H1 (cell line): ENCODE measurements around the gene FES. TPM values are rescaled to one million over a fixed set of nuclear protein-coding genes. Genes with fewer than 3 reads are reported as not detected.

Source experiments
- CHD1 ChIP-seq: IDR thresholded peaks from 2 replicates; pipeline ENCODE4 v1.6.1; 2012; ENCODE audit warnings: low read depth, low read length, improper control_type of control experiment
- CHD2 ChIP-seq: IDR thresholded peaks from 2 replicates; pipeline ENCODE4 v1.6.1; 2012; ENCODE audit warnings: low read length, improper control_type of control experiment
- CREB1 ChIP-seq: IDR thresholded peaks from 2 replicates; pipeline ENCODE4 v1.6.1; 2012; ENCODE audit warnings: inconsistent platforms
- EGR1 ChIP-seq: IDR thresholded peaks from 2 replicates; pipeline ENCODE4 v1.6.1; 2011; ENCODE audit warnings: low read depth, low read length, borderline replicate concordance
- NANOG ChIP-seq: IDR thresholded peaks from 2 replicates; pipeline ENCODE4 v1.6.1; 2011; ENCODE audit warnings: low read length, low read depth, mild to moderate bottlenecking, inconsistent platforms; ENCODE audit not compliant: insufficient read depth, poor library complexity, severe bottlenecking
- RFX5 ChIP-seq: IDR thresholded peaks from 2 replicates; pipeline ENCODE4 v1.6.1; 2011; ENCODE audit warnings: low read depth, low read length, improper control_type of control experiment, borderline replicate concordance
- SAP30 ChIP-seq: fragments of 300-600 bp; sonication (generic); IDR thresholded peaks from 2 replicates; pipeline ENCODE4 v1.7.1; 2012; ENCODE audit warnings: low read length, moderate library complexity, mild to moderate bottlenecking, inconsistent platforms; ENCODE audit not compliant: insufficient read depth, insufficient replicate concordance
- YY1 ChIP-seq: IDR thresholded peaks from 2 replicates; pipeline ENCODE4 v1.6.1; 2011; ENCODE audit warnings: low read depth, mild to moderate bottlenecking, low read length
- polyA plus RNA-seq, 7 experiments: library from polyadenylated mRNA; depleted of rRNA in 3 of 7; stranded (reverse) in 5 of 7; unstranded in 2 of 7; fragments of >200 nt in 5 of 7; fragments of 200-250 nt in 2 of 7; gene quantifications; 1 replicate in 5 of 7; 2 replicates in 1 of 7; 4 replicates in 1 of 7; pipeline versions ENCODE4 v1.2.1 to v1.2.3, GENCODE V29; 2011 to 2013; ENCODE audit warnings: missing spikeins in 2 of 7, mixed read lengths in 2 of 7
- total RNA-seq: library from RNA; stranded (reverse); fragmentation: NEBNext Ultra II Directional; extraction: Animal tissue kit (Norgen Biotek cat#: 25700); gene quantifications from 2 replicates; pipeline ENCODE4 v1.2.1, GENCODE V29; 2021
- TF ChIP-seq, protein P1 (sequence below): fragments of 300-600 bp; sonication (generic); IDR thresholded peaks from 2 replicates; pipeline ENCODE4 v1.7.1; 2012; ENCODE audit warnings: low read length, moderate library complexity, mild to moderate bottlenecking, inconsistent platforms; ENCODE audit not compliant: insufficient replicate concordance
- TF ChIP-seq, protein P2 (sequence below): IDR thresholded peaks from 2 replicates; pipeline ENCODE4 v1.6.1; 2012; ENCODE audit warnings: inconsistent platforms

Gene FES
- total and polyA plus RNA-seq, 2 of the 8 experiments (the other 6 are each of a cell fraction or from before 2014, with no cell fraction given): 8.5 to 8.6 TPM

DNA sequence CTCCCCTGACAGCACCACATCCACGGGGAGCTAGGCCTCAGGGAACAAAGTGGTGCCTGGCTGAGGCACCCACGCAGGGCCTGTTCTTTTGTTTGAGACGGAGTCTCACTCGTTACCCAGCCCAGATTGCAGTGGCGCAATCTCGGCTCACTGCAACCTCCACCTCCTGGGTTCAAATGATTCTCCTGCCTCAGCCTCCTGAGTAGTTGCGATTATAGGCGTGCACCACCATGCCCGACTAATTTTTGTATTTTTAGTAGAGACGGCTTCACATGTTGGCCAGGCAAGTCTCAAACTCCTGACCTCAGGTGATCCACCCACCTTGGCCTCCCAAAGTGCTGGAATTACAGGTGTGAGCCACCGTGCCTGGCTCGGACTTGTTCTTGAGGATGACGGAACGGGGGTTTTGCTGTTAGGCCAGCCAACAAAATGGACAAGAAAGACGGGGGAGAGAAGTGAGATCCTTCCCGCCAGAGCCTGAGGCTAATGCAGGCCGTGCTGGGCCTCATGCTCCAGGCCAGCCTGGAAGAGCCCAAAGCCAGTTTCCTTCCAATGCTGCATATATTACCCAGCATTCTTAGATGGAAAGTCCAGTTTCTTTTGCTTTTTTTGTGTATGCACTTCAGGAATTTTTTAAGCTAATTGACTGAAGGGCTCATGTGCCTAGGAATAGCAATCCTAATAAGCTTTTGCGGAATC lies 44.0 kb upstream of the FES start (continued):
- TF ChIP-seq, protein P1, sequence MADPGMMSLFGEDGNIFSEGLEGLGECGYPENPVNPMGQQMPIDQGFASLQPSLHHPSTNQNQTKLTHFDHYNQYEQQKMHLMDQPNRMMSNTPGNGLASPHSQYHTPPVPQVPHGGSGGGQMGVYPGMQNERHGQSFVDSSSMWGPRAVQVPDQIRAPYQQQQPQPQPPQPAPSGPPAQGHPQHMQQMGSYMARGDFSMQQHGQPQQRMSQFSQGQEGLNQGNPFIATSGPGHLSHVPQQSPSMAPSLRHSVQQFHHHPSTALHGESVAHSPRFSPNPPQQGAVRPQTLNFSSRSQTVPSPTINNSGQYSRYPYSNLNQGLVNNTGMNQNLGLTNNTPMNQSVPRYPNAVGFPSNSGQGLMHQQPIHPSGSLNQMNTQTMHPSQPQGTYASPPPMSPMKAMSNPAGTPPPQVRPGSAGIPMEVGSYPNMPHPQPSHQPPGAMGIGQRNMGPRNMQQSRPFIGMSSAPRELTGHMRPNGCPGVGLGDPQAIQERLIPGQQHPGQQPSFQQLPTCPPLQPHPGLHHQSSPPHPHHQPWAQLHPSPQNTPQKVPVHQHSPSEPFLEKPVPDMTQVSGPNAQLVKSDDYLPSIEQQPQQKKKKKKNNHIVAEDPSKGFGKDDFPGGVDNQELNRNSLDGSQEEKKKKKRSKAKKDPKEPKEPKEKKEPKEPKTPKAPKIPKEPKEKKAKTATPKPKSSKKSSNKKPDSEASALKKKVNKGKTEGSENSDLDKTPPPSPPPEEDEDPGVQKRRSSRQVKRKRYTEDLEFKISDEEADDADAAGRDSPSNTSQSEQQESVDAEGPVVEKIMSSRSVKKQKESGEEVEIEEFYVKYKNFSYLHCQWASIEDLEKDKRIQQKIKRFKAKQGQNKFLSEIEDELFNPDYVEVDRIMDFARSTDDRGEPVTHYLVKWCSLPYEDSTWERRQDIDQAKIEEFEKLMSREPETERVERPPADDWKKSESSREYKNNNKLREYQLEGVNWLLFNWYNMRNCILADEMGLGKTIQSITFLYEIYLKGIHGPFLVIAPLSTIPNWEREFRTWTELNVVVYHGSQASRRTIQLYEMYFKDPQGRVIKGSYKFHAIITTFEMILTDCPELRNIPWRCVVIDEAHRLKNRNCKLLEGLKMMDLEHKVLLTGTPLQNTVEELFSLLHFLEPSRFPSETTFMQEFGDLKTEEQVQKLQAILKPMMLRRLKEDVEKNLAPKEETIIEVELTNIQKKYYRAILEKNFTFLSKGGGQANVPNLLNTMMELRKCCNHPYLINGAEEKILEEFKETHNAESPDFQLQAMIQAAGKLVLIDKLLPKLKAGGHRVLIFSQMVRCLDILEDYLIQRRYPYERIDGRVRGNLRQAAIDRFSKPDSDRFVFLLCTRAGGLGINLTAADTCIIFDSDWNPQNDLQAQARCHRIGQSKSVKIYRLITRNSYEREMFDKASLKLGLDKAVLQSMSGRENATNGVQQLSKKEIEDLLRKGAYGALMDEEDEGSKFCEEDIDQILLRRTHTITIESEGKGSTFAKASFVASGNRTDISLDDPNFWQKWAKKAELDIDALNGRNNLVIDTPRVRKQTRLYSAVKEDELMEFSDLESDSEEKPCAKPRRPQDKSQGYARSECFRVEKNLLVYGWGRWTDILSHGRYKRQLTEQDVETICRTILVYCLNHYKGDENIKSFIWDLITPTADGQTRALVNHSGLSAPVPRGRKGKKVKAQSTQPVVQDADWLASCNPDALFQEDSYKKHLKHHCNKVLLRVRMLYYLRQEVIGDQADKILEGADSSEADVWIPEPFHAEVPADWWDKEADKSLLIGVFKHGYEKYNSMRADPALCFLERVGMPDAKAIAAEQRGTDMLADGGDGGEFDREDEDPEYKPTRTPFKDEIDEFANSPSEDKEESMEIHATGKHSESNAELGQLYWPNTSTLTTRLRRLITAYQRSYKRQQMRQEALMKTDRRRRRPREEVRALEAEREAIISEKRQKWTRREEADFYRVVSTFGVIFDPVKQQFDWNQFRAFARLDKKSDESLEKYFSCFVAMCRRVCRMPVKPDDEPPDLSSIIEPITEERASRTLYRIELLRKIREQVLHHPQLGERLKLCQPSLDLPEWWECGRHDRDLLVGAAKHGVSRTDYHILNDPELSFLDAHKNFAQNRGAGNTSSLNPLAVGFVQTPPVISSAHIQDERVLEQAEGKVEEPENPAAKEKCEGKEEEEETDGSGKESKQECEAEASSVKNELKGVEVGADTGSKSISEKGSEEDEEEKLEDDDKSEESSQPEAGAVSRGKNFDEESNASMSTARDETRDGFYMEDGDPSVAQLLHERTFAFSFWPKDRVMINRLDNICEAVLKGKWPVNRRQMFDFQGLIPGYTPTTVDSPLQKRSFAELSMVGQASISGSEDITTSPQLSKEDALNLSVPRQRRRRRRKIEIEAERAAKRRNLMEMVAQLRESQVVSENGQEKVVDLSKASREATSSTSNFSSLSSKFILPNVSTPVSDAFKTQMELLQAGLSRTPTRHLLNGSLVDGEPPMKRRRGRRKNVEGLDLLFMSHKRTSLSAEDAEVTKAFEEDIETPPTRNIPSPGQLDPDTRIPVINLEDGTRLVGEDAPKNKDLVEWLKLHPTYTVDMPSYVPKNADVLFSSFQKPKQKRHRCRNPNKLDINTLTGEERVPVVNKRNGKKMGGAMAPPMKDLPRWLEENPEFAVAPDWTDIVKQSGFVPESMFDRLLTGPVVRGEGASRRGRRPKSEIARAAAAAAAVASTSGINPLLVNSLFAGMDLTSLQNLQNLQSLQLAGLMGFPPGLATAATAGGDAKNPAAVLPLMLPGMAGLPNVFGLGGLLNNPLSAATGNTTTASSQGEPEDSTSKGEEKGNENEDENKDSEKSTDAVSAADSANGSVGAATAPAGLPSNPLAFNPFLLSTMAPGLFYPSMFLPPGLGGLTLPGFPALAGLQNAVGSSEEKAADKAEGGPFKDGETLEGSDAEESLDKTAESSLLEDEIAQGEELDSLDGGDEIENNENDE: no peak
- no peak for TF ChIP-seq SAP30
- TF ChIP-seq CHD1: no peak
- TF ChIP-seq NANOG: no peak
- no peak for TF ChIP-seq RFX5
- TF ChIP-seq EGR1: no peak
- no peak for TF ChIP-seq CREB1
- TF ChIP-seq, protein P2, sequence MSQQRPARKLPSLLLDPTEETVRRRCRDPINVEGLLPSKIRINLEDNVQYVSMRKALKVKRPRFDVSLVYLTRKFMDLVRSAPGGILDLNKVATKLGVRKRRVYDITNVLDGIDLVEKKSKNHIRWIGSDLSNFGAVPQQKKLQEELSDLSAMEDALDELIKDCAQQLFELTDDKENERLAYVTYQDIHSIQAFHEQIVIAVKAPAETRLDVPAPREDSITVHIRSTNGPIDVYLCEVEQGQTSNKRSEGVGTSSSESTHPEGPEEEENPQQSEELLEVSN: no peak
- TF ChIP-seq YY1: no peak
- TF ChIP-seq CHD2: no peak
